Measurements from ENCODE around the gene SLC22A8.

Gene SLC22A8

DNA sequence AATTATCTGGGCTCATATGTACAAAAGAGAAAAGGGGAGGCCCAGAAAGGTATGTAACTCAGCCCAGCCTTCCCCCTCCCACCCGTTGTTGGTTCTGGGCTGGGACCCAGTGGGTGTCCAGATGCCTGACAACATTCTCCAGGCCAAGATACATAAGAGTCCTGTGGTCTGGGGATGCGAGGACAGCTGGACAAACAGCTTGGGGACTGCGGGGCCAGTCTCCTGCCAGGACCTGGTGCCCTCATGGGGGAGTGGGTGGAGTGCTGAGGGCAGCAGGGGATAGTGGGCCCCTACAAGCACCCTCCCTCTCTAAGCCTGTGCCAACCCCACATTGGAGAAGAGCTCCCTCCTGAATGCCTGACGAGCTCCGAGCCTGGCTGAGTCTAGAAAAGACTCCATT is 27.4 kb downstream of the SLC22A8 start:
- no peaks in the 10 kb centered on the region for H3K4me1 ChIP-seq (ENCODE audit: insufficient read depth, insufficient read length)
- H3K4me3 ChIP-seq (ENCODE audit: insufficient read length, low read depth), result no peak overlapping the region
- DNase-seq (ENCODE audit: low read depth, low spot score), result no peak
- H3K9ac ChIP-seq (ENCODE audit: insufficient read length, low read depth), result no peak overlapping the region
- TF ChIP-seq YY1 (IDR thresholded peaks at IDR 0.05; ENCODE audit: insufficient read depth, insufficient read length) (no peak), ZNF274 (IDR thresholded peaks at IDR 0.05; ENCODE audit: low read depth, low read length) (no peak), SUZ12 (IDR thresholded peaks at IDR 0.05; ENCODE audit: extremely low read depth, insufficient read depth, insufficient read length) (no peak)
- H3K27me3 ChIP-seq (ENCODE audit: insufficient read depth, insufficient read length), result no peaks in the 10 kb centered on the region
- H3K9me3 ChIP-seq (ENCODE audit: insufficient read depth, low read length), result no peaks in the 10 kb centered on the region
- H3K36me3 ChIP-seq (ENCODE audit: insufficient read depth, insufficient read length, low read length), result no peaks in the 10 kb centered on the region

DNA sequence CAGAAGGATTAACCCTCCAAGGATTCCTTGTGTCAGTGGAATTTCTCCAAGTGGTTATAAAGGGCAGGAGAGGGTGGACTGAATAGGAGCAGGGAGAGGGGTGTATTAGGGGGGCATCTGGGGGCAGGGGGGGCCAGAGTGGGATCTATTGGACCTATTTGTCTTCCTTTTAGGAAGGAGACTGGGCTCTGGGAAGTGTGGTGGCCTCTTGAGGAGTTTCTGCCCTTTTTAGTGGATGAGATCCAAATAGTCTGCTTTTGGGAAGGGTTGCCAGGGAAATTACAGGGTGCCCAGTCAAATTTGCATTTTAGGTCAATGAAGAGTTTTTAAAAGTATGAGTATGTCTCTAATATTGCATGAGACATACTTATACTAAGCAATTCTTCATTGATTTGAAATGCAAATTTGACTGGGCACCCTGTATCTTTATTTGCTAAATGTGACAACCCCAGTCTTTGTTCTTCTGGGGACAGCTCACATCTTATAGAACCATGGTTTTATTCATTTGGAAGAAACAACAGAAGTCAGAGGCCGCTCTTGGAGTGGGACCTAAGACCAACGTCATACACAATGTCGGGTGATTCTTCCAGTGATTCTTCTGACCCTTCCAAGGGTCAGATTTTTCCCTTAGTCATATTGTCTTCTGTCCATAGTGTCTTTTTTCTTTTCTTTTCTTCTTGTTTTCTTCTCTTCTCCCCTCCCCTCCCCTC is 30.4 kb downstream of the SLC22A8 start:
- Histone ChIP-seq H3K36me3 (ENCODE audit: insufficient read depth, insufficient read length, low read length) (no peaks in the 10 kb centered on the region), H3K4me3 (ENCODE audit: insufficient read length, low read depth) (no peak overlapping the region)

DNA sequence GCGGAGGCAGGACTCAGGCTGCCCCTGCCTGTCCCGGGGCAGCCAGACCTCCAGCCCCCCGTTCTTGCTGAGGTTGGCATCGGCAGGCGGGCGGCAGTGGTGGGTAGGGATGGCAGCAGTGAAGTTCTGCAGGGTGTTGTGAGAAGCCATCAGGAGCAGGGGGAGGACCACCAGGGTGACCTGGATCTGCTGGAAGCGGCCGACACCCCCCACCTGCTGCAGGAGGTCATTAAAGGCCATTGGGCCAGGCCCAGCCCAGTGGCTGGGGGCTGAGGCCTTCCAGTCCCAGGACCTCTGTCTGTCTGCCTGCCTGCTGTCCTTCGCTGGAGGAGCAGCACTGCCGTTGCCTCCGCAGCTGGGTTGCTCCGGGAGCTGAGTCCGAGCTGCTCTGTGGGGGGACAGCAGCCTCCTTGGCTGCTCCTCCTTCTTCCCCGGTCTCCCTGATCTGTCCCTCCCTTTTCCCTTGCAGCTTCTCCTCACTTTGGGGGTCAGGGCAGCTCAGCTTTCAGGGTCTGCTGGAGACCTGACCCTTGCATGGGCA is 31.1 kb downstream of the SLC22A8 start, which contains the start of gene SLC22A6:
Gene SLC22A6 (minus strand): TSS at position 517 of the 541 bp plus-strand sequence. CDS start 277 bp downstream, at position 240.
- Histone ChIP-seq H3K4me1 (ENCODE audit: insufficient read depth, insufficient read length) (no peaks in the 10 kb centered on the region), H3K36me3 (ENCODE audit: insufficient read depth, insufficient read length, low read length) (no peaks in the 10 kb centered on the region), H3K27me3 (ENCODE audit: insufficient read depth, insufficient read length) (no peaks in the 10 kb centered on the region), H3K4me3 (ENCODE audit: insufficient read length, low read depth) (no peak within 1 kb of the TSS), H3K9me3 (ENCODE audit: insufficient read depth, low read length) (no peaks in the 10 kb centered on the region), H3K9ac (ENCODE audit: insufficient read length, low read depth) (no peak within 1 kb of the TSS)
- TF ChIP-seq YY1 (IDR thresholded peaks at IDR 0.05; ENCODE audit: insufficient read depth, insufficient read length), result no peak
- TF ChIP-seq SUZ12 (IDR thresholded peaks at IDR 0.05; ENCODE audit: extremely low read depth, insufficient read depth, insufficient read length), result no peak
- TF ChIP-seq ZNF274 (IDR thresholded peaks at IDR 0.05; ENCODE audit: low read depth, low read length), result no peak
- no peak for DNase-seq (ENCODE audit: low read depth, low spot score)

More for the DNA sequence above, 30.4 kb downstream of the SLC22A8 start:
- H3K9ac ChIP-seq (ENCODE audit: insufficient read length, low read depth), result no peak overlapping the region
- TF ChIP-seq SUZ12 (IDR thresholded peaks at IDR 0.05; ENCODE audit: extremely low read depth, insufficient read depth, insufficient read length) (no peak), ZNF274 (IDR thresholded peaks at IDR 0.05; ENCODE audit: low read depth, low read length) (no peak), YY1 (IDR thresholded peaks at IDR 0.05; ENCODE audit: insufficient read depth, insufficient read length) (no peak)
- no peaks in the 10 kb centered on the region for H3K27me3 ChIP-seq (ENCODE audit: insufficient read depth, insufficient read length)
- H3K4me1 ChIP-seq (ENCODE audit: insufficient read depth, insufficient read length), result no peaks in the 10 kb centered on the region
- H3K9me3 ChIP-seq (ENCODE audit: insufficient read depth, low read length), result no peaks in the 10 kb centered on the region
- no peak for DNase-seq (ENCODE audit: low read depth, low spot score)

DNA sequence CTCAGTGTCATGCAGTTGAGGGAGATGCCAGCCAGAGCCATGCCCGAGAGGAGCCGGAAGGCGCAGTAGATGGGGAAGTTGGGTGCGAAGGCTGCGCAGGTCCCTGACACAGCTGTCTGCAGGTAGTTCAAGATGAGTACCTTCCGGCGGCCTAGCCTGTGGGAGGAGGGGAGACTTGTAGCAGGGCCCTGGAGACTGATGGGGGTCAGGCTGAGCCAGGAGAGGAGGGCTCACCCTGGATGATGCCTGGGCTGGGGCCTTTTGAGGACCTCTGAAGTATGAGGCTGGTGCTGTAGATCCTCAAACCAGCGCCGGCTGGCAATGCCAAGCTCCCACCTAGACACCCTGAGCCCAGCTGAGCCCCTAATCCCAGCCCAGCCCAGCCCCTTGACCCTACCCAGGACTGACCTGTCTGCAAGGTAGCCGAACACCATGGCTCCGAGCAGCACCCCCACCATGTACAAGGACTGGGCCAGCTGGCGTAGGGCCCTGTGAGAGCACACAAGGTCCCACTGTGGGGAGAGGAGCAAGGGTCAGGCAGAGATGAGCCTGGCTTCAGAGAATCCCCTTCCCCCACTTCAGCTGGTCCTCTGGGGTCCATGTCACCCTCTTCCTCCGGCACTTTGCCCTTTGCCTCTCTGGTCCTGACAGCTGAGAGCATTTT is 32.0 kb downstream of the SLC22A8 start:
- H3K4me3 ChIP-seq (ENCODE audit: insufficient read length, low read depth), result no peak overlapping the region
- no peaks in the 10 kb centered on the region for H3K4me1 ChIP-seq (ENCODE audit: insufficient read depth, insufficient read length)
- no peaks in the 10 kb centered on the region for H3K27me3 ChIP-seq (ENCODE audit: insufficient read depth, insufficient read length)
- no peak for DNase-seq (ENCODE audit: low read depth, low spot score)
- H3K36me3 ChIP-seq (ENCODE audit: insufficient read depth, insufficient read length, low read length), result no peaks in the 10 kb centered on the region
- no peak overlapping the region for H3K9ac ChIP-seq (ENCODE audit: insufficient read length, low read depth)
- no peaks in the 10 kb centered on the region for H3K9me3 ChIP-seq (ENCODE audit: insufficient read depth, low read length)
- TF ChIP-seq ZNF274 (IDR thresholded peaks at IDR 0.05; ENCODE audit: low read depth, low read length) (no peak), SUZ12 (IDR thresholded peaks at IDR 0.05; ENCODE audit: extremely low read depth, insufficient read depth, insufficient read length) (no peak), YY1 (IDR thresholded peaks at IDR 0.05; ENCODE audit: insufficient read depth, insufficient read length) (no peak)

DNA sequence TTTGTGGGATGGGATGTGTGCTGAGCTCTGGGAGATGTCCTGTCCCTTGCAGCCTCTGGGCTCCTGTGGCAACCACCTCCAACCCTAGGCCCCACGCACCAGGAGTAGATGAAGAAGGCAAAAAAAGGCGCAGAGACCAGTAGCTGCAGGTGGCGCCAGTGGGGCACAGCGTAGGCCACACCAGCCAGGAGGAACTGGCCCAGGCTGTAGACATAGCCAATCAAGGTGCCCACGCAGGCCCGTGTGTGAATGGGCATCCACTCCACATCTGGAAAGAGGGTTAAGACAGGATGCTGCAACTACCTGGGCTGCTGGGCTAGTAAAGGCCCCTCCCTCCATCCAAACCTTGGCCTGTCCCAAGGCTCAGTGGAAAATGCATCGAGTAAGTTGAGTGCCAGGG is 33.9 kb downstream of the SLC22A8 start:
- Histone ChIP-seq H3K27me3 (ENCODE audit: insufficient read depth, insufficient read length) (no peaks in the 10 kb centered on the region), H3K4me1 (ENCODE audit: insufficient read depth, insufficient read length) (no peaks in the 10 kb centered on the region), H3K9ac (ENCODE audit: insufficient read length, low read depth) (no peak overlapping the region), H3K4me3 (ENCODE audit: insufficient read length, low read depth) (no peak overlapping the region), H3K36me3 (ENCODE audit: insufficient read depth, insufficient read length, low read length) (no peaks in the 10 kb centered on the region), H3K9me3 (ENCODE audit: insufficient read depth, low read length) (no peaks in the 10 kb centered on the region)
- TF ChIP-seq ZNF274 (IDR thresholded peaks at IDR 0.05; ENCODE audit: low read depth, low read length) (no peak), SUZ12 (IDR thresholded peaks at IDR 0.05; ENCODE audit: extremely low read depth, insufficient read depth, insufficient read length) (no peak), YY1 (IDR thresholded peaks at IDR 0.05; ENCODE audit: insufficient read depth, insufficient read length) (no peak)
- no peak for DNase-seq (ENCODE audit: low read depth, low spot score)

DNA sequence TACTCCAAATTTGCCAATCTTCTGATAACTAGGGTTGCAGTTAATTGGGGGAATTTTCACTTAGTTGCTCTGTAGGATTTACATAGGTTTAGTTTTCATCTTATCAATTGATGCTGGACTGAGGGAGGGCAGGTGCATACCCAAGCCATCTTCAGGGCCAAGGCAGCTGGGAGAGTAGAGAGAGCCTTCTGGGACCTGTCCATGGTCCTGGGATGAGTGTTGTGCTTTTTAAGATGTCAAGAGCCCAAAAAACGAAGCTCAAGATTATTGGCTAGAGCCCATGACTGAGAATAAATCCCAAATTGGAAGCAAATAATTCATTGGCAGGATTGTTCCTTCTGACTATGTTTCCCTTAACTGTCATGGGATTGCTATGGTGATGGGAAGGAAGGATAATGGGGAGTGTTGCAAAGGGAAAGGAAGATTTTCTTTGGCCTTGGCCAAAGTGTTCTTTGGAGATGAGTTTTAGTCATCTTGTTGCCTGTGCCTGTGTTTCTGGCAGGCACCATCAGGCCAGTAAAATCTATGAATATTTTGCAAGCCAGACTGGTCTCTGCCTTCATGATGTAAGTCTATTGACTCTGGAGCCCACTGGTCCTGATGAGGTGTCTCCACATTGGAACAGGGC is 35.4 kb downstream of the SLC22A8 start:
- H3K9me3 ChIP-seq (ENCODE audit: insufficient read depth, low read length), result no peaks in the 10 kb centered on the region
- no peaks in the 10 kb centered on the region for H3K36me3 ChIP-seq (ENCODE audit: insufficient read depth, insufficient read length, low read length)
- TF ChIP-seq ZNF274 (IDR thresholded peaks at IDR 0.05; ENCODE audit: low read depth, low read length) (no peak), YY1 (IDR thresholded peaks at IDR 0.05; ENCODE audit: insufficient read depth, insufficient read length) (no peak), SUZ12 (IDR thresholded peaks at IDR 0.05; ENCODE audit: extremely low read depth, insufficient read depth, insufficient read length) (no peak)
- no peak for DNase-seq (ENCODE audit: low read depth, low spot score)
- no peak overlapping the region for H3K9ac ChIP-seq (ENCODE audit: insufficient read length, low read depth)
- no peaks in the 10 kb centered on the region for H3K4me1 ChIP-seq (ENCODE audit: insufficient read depth, insufficient read length)
- H3K4me3 ChIP-seq (ENCODE audit: insufficient read length, low read depth), result no peak overlapping the region
- H3K27me3 ChIP-seq (ENCODE audit: insufficient read depth, insufficient read length), result no peaks in the 10 kb centered on the region

DNA sequence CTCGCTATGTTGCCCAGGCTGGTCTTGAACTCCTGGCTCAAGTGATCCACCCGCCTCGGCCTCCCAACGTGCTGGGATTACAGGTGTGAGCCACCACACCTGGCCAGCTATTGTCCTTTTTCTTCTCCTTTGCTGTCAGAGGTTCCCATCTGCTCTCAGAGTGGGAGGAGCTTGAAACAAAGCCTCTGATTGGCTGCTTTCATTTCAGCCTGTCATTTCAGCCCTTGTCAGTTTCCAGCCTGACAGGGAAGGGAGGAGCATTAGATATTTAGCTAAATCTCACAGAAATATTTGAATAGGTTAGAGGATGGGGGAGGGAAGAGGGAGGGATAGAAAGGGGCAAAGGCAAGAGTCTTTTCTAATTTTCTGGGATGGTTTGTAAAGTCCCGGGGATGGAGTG is 39.5 kb downstream of the SLC22A8 start:
- DNase-seq (ENCODE audit: low read depth, low spot score), result no peak

More for the DNA sequence above, 39.5 kb downstream of the SLC22A8 start:
- Histone ChIP-seq H3K4me1 (ENCODE audit: insufficient read depth, insufficient read length) (peaks cover 7% of the 10 kb centered on the region), H3K9ac (ENCODE audit: insufficient read length, low read depth) (no peak overlapping the region), H3K36me3 (ENCODE audit: insufficient read depth, insufficient read length, low read length) (no peaks in the 10 kb centered on the region), H3K9me3 (ENCODE audit: insufficient read depth, low read length) (no peaks in the 10 kb centered on the region), H3K4me3 (ENCODE audit: insufficient read length, low read depth) (no peak overlapping the region), H3K27me3 (ENCODE audit: insufficient read depth, insufficient read length) (no peaks in the 10 kb centered on the region)
- TF ChIP-seq YY1 (IDR thresholded peaks at IDR 0.05; ENCODE audit: insufficient read depth, insufficient read length), result no peak
- TF ChIP-seq SUZ12 (IDR thresholded peaks at IDR 0.05; ENCODE audit: extremely low read depth, insufficient read depth, insufficient read length), result no peak
- no peak for TF ChIP-seq ZNF274 (IDR thresholded peaks at IDR 0.05; ENCODE audit: low read depth, low read length)
